ENCODE results near the gene AK4.

DNA sequence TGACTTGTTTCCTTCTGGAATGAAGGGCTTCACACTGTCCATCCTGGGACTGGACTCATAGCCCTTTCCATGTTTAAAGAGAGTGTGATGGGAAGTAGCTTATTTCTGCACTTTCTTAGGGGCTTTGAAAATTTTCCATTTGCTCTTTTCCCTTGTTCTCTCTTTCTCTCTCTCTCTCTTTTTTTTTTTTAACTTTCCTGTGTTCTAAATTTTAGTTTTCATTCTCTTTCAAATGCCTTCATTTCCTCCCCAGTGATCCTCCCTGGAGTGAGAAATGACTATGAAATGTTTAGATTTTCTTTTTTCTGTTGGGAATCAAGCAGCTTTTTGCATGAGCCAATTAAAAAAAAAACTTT, 2.1 kb downstream of the AK4 start:
- no peak for TF ChIP-seq NFYB (CRISPR knock-in tag; conservative IDR thresholded peaks at IDR 0.05; ENCODE audit: low read depth)
- TF ChIP-seq, protein P1, sequence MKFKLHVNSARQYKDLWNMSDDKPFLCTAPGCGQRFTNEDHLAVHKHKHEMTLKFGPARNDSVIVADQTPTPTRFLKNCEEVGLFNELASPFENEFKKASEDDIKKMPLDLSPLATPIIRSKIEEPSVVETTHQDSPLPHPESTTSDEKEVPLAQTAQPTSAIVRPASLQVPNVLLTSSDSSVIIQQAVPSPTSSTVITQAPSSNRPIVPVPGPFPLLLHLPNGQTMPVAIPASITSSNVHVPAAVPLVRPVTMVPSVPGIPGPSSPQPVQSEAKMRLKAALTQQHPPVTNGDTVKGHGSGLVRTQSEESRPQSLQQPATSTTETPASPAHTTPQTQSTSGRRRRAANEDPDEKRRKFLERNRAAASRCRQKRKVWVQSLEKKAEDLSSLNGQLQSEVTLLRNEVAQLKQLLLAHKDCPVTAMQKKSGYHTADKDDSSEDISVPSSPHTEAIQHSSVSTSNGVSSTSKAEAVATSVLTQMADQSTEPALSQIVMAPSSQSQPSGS (CRISPR knock-in tag; IDR thresholded peaks at IDR 0.05; ENCODE audit: borderline replicate concordance, low read depth), result no peak
- TF ChIP-seq FOXP4 (CRISPR knock-in tag; IDR thresholded peaks at IDR 0.05), result no peak
- TF ChIP-seq, protein P2, sequence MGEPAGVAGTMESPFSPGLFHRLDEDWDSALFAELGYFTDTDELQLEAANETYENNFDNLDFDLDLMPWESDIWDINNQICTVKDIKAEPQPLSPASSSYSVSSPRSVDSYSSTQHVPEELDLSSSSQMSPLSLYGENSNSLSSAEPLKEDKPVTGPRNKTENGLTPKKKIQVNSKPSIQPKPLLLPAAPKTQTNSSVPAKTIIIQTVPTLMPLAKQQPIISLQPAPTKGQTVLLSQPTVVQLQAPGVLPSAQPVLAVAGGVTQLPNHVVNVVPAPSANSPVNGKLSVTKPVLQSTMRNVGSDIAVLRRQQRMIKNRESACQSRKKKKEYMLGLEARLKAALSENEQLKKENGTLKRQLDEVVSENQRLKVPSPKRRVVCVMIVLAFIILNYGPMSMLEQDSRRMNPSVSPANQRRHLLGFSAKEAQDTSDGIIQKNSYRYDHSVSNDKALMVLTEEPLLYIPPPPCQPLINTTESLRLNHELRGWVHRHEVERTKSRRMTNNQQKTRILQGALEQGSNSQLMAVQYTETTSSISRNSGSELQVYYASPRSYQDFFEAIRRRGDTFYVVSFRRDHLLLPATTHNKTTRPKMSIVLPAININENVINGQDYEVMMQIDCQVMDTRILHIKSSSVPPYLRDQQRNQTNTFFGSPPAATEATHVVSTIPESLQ (CRISPR knock-in tag; IDR thresholded peaks at IDR 0.05), result no peak
- no peak for TF ChIP-seq CTCF (IDR thresholded peaks at IDR 0.05)
- no peak for TF ChIP-seq ZNF138 (CRISPR knock-in tag; conservative IDR thresholded peaks at IDR 0.05)
- TF ChIP-seq ZNF396 (CRISPR knock-in tag; IDR thresholded peaks at IDR 0.05; ENCODE audit: borderline replicate concordance), result no peak
- TF ChIP-seq, protein P3, sequence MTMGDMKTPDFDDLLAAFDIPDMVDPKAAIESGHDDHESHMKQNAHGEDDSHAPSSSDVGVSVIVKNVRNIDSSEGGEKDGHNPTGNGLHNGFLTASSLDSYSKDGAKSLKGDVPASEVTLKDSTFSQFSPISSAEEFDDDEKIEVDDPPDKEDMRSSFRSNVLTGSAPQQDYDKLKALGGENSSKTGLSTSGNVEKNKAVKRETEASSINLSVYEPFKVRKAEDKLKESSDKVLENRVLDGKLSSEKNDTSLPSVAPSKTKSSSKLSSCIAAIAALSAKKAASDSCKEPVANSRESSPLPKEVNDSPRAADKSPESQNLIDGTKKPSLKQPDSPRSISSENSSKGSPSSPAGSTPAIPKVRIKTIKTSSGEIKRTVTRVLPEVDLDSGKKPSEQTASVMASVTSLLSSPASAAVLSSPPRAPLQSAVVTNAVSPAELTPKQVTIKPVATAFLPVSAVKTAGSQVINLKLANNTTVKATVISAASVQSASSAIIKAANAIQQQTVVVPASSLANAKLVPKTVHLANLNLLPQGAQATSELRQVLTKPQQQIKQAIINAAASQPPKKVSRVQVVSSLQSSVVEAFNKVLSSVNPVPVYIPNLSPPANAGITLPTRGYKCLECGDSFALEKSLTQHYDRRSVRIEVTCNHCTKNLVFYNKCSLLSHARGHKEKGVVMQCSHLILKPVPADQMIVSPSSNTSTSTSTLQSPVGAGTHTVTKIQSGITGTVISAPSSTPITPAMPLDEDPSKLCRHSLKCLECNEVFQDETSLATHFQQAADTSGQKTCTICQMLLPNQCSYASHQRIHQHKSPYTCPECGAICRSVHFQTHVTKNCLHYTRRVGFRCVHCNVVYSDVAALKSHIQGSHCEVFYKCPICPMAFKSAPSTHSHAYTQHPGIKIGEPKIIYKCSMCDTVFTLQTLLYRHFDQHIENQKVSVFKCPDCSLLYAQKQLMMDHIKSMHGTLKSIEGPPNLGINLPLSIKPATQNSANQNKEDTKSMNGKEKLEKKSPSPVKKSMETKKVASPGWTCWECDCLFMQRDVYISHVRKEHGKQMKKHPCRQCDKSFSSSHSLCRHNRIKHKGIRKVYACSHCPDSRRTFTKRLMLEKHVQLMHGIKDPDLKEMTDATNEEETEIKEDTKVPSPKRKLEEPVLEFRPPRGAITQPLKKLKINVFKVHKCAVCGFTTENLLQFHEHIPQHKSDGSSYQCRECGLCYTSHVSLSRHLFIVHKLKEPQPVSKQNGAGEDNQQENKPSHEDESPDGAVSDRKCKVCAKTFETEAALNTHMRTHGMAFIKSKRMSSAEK (CRISPR knock-in tag; IDR thresholded peaks at IDR 0.05; ENCODE audit: borderline replicate concordance), result no peak
- TF ChIP-seq, protein P4, sequence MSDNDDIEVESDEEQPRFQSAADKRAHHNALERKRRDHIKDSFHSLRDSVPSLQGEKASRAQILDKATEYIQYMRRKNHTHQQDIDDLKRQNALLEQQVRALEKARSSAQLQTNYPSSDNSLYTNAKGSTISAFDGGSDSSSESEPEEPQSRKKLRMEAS (CRISPR knock-in tag; IDR thresholded peaks at IDR 0.05), result no peak
- TF ChIP-seq ESRRA (CRISPR knock-in tag; IDR thresholded peaks at IDR 0.05; ENCODE audit: borderline replicate concordance), result no peak
